Measurements from ENCODE around the gene NAP1L4. TPM values are rescaled to one million over a fixed set of nuclear protein-coding genes. Genes with fewer than 3 reads are reported as not detected.

The NAP1L4 gene
- total RNA-seq, 2 experiments from 2014 or later: 235 to 251 TPM

DNA sequence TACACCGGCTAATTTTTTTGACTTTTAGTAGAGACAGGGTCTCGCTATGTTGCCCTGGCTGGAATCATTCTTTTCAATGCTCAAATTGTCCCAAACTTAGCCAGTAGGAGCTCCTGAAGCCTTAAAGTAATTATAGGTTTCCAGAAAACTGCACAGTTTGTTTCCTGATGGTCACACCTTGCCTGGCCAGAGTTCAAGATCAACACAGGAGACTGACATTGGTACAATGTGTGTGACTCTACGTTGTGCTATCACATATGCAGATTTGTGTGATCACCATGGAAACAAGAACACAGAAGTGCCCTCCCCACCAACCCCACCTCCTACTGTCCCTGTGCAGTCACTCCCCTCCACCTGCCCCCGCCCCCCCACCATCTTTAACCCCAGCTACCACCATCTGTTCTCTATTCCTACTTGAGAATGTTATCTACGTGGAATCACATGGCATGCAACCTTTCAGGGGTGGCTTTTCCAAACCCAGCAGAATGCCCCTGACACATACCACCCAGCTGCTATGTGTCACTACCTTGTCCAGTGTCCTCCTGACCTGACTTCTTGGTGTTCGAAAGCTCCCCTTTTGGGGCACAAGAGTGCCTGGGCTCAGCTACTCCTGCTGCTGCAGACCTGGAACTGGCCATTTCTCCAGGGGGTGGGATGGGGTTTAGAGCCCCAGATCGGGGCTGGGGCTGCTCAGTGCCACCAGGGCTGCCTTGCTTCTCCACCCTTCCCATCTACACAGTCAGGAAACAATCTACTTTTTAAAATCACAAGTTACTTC is 6.1 kb upstream of the NAP1L4 start:
- POLR2A ChIA-PET: no interaction called here

DNA sequence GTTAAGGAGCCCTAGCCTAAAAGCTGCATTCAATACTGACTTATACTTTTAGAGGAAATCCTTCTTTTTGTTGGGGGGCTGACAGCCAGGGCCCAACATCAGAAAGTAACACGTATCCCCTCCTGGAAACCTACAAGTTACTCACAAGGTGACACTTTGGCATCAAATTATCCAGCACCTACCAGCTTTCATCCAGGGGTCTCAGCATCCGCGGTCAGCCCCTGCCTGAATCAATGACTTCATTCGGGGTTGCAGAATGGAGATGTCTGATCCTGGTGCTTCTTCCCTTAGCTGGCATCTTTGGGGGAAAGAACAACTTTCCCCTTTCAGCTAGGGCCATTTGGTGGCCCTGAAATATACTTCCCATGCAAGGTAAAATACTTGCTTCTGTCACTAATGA is 5.3 kb upstream of the NAP1L4 start:
- CTCF ChIA-PET: interaction anchor here (1.0 to 1.2 kb wide), 3 partner anchors 16 to 53 kb away, joined by 3 to 4 read pairs (median 4); no protein-coding TSS in a partner anchor
- POLR2A ChIA-PET: no interaction called here

More for the DNA sequence above, 6.1 kb upstream of the NAP1L4 start:
- CTCF ChIA-PET: interaction anchor here (1.2 kb wide), 1 partner anchor 15 kb away, joined by 4 read pairs; no protein-coding TSS in a partner anchor

DNA sequence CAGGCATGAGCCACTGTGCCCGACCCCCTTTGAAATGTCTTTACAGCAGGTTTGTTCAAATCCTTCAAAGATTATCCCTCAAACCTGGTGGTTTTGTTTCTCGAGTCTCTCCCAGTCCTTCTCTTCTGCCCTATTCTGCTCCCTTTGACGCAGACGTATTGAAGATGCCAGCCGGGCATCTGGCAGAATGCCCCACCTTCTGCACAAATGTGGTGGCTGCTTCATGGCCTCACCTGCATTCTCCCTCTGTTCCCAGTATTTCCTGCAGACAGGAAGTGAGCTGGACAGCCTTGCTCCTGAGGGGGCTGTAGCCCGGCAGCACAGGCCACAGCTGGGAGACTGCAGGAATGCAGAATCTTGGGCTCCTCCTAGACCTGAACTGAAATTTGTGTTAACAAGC is 4.8 kb upstream of the NAP1L4 start:
- ChIA-PET POLR2A (no interaction called here), CTCF (interaction anchor here (1.0 kb wide), 2 partner anchors 21 to 53 kb away, joined by 3 to 4 read pairs; no protein-coding TSS in a partner anchor)

DNA sequence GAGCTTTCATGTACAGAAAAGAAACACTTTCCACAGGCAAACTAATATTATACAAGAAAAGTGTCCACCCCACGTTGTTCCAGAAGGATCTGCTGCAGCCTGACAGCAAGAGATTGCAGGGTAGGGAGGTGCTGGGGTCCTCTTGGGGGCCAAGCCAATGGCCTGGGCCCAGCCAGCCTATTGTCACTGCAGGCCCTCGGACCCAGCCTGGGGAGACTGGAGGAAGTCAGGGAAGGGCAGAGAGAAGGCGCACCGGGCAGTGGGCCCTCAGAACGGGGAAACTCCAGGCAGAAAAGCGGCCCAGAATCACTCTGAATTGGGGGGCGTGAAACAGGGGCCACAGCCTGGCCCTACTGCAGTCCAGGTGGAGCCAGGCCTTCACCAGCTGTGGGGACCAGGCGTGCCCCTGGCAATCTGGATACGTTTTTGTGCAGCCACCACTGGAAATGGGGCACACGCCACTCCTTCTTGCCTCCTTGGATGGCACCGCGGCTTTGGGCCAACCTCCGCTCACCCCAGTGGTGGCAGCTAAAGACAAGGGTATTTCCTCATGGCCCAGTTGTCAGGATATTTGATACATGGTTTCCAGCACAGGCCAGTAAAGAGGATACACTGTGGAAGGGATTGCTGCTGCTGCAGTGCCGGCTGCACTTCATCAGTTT is 3.9 kb upstream of the NAP1L4 start:
- ChIA-PET POLR2A (no interaction called here), CTCF (no interaction called here)

DNA sequence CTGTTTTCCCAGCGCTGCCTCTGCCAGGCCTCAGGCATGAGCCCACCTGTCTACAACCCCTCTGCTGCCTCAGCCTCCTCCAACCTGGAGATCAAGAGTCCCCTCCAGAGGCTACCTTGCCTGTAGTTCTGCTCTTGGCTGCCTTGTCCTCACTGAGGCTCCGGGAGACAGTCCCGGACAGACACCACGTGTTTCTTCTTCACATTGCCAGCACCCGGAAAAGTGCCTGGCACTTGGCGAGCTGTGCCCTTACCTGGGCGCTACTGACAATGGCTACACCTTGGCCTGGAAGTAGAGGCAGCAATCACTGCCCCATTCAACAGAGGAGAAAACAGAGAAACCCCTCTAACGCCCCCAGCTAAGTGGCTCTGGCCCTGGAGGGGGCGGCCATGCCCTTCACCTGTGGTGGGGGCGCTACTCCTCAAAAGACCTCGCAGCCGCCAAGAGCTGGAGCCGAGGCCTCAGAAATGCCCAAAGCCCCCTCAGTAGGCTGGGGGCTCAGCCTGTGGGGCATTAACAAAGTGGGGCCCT is 3.0 kb upstream of the NAP1L4 start:
- ChIA-PET CTCF (interaction anchor here (0.6 kb wide), 1 partner anchor 21 kb away, joined by 3 read pairs; no protein-coding TSS in a partner anchor), POLR2A (no interaction called here)

DNA sequence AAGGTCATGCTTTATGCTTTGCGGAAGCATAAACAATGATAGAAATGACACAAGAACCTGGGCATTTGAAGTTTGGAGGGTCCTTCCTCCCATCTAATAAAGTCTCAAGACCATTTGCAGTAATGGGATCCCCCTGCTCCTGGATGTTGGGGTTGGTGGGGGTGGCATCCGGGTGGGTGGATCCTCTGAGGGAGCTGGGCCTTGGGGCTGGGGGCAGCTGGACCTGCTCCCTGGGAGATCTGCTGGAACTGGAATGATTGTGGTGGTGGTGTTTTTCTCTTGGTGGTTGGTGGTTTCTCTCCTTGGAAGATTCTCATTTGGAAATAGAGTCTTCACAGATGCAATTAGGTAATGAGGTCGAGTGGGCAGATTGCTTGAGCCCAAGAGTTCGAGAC is 2.2 kb upstream of the NAP1L4 start:
- POLR2A ChIA-PET: interaction anchor here (0.6 kb wide), 1 partner anchor 33 kb away, joined by 3 read pairs; no protein-coding TSS in a partner anchor
- CTCF ChIA-PET: no interaction called here

GRCh38 chr11:2992997-2993325 is 832 bp upstream of the NAP1L4 start:
- POLR2A ChIA-PET: no interaction called here
- CTCF ChIA-PET: no interaction called here

DNA sequence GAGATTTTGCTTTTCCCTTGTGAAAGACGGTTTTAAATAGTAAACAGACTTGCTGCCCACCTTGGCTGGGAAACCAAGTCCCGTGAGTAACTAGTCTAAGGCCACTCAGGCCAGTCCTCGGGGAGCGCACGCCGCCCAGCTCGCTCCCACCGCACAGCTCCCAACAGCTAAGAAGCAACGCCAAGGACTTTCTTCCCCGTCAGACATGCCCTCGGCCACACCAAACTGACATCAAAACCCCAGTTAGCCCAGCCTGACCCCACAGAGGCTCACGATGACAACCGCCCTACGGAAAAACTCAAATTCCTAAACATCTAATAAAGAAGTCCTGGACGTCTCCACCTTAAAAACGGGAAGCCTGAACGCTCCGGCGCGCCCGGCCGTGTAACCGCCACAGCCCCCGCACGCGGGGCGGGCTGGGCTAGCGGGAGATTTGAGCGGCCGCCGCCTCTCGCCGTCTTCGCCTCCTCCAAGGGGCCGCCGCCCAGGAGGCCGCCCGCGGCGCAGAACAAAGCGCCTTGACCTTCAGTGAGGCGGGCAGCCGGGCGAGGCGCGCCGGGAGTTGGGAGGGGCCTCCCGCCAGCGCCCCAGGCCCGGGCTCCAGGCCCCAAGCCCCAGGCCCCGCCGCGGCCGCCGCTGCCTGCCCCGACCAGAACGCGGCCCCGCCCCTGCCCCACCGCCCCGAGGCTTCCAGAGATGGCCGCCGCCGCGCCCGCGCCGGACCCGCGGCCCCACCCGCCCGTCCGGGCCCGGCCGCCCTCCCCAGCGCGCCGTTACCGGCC is 486 bp downstream of the NAP1L4 start:
- POLR2A ChIA-PET: interaction anchor here (0.6 to 1.6 kb wide), 7 partner anchors 11 to 66 kb away, joined by 3 to 4 read pairs (median 3); partner anchors contain the start of gene CARS1
- CTCF ChIA-PET: interaction anchor here (0.9 to 1.7 kb wide), 2 partner anchors 23 to 62 kb away, joined by 3 to 9 read pairs; no protein-coding TSS in a partner anchor

GRCh38 chr11:2990617-2991451 is 1.3 kb downstream of the NAP1L4 start:
- POLR2A ChIA-PET: interaction anchor here (0.6 to 3.0 kb wide), 6 partner anchors 10 to 66 kb away, joined by 3 to 15 read pairs (median 4); partner anchors contain the start of gene CARS1
- CTCF ChIA-PET: interaction anchor here (0.9 to 2.2 kb wide), 5 partner anchors 22 to 61 kb away, joined by 3 to 9 read pairs (median 4); partner anchors contain the start of gene PHLDA2

DNA sequence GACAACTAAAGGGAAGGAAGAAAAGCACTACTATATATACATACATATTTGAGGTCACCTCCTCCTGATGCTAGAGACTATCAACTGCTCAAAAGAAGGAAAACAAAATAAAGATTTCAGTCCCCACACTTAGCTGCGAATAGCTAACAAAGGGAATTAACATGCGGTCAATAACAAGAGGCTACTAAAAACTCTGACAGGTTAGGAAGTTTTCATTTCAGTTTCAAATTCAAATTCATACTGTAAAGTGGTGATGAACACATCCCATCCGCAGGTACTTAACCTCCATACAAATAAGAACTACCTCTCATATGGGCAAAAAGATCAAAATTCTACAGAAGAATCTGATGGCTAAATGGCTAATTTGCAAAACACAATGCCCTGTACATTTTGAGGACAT is 2.6 kb downstream of the NAP1L4 start:
- POLR2A ChIA-PET: interaction anchor here (0.6 to 3.0 kb wide), 6 partner anchors 16 to 68 kb away, joined by 3 to 15 read pairs (median 4); partner anchors contain the start of gene CARS1

GRCh38 chr11:2989006-2989405 is 3.1 kb downstream of the NAP1L4 start:
- ChIA-PET POLR2A (interaction anchor here (0.6 to 3.0 kb wide), 3 partner anchors 15 to 59 kb away, joined by 3 to 15 read pairs (median 3); no protein-coding TSS in a partner anchor), CTCF (interaction anchor here (1.3 to 2.2 kb wide), 3 partner anchors 13 to 59 kb away, joined by 4 to 9 read pairs (median 6); partner anchors contain the start of gene PHLDA2)

More for the DNA sequence above, 2.6 kb downstream of the NAP1L4 start:
- CTCF ChIA-PET: interaction anchor here (0.9 to 2.2 kb wide), 6 partner anchors 13 to 60 kb away, joined by 3 to 9 read pairs (median 4); partner anchors contain the start of gene PHLDA2

DNA sequence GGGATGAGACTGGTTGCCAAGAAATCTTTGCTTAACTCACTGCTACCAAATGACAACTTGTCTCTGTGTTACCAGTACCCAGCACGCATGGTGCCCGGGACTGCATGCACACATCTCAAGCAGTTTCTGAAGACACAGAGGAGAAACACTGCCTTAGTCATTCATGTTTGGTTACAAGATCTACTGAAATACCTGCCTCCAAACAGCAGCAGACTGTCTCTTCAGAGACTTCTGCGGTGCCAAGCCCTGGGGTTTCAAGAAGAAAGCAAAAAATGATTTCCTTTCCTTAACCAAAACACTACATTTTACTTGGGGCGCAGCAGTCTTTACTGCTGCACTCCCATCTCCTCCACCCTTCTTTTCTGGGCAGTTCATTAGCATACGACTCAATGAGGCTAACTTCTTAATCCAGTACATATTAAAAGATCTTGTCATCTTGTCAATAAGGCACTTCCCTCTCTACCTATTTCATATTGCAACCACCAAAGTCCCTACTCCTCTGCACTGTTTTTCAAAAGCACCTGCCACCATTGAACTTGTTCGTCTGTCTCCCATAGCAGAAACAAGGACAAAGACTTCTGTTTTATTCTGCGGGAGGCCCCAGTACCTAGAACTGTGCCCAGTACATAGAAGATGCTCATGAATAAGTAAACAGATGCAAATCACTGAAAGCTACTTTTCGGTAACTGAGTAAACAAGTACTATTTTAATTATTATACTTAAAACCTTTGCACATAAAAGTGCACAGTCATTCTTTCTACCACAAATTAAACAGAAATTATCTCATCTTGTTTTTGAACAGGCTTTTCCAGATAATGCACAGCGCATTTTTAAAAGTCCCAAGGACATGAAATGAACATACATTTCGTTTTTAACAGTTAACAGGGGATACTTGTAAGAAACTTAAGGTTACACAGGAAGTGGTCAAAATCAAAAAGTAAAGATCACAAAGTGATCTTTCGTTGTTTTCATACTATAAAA is 4.0 kb downstream of the NAP1L4 start:
- CTCF ChIA-PET: interaction anchor here (1.0 to 2.2 kb wide), 4 partner anchors 12 to 58 kb away, joined by 3 to 9 read pairs (median 5); partner anchors contain the start of gene PHLDA2
- POLR2A ChIA-PET: interaction anchor here (3.0 kb wide), 1 partner anchor 26 kb away, joined by 15 read pairs; no protein-coding TSS in a partner anchor

DNA sequence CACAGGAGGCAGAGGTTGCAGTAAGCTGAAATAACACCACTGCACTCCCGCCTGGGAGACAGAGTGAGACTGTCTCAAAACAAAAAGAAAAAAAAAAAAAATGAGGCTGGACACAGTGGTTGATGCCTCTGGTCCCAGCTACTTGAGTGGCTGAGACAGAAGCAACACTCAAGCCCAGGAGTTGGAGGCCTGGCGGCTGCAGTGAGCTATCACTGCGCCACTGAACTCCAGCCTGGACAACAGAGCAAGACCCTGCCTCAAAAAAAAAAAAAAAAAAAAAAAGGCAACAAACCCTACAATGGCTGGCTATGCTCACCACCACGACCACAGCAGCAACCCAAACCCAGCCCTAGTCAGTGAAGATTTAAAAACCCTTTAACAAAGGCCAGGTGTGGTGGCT is 8.2 kb downstream of the NAP1L4 start:
- CTCF ChIA-PET: no interaction called here
- POLR2A ChIA-PET: no interaction called here

- POLR2A ChIA-PET: no interaction called here
- CTCF ChIA-PET: interaction anchor here (1.2 kb wide), 1 partner anchor 20 kb away, joined by 3 read pairs; no protein-coding TSS in a partner anchor
Observed at GRCh38 chr11:2982214-2982613, 9.9 kb downstream of the NAP1L4 start.

- ChIA-PET POLR2A (interaction anchor here (1.1 kb wide), 1 partner anchor 10 kb away, joined by 4 read pairs; no protein-coding TSS in a partner anchor), CTCF (interaction anchor here (0.6 to 1.8 kb wide), 5 partner anchors 20 to 1349 kb away, joined by 3 to 4 read pairs (median 3); no protein-coding TSS in a partner anchor)
Observed at GRCh38 chr11:2981130-2981529, 11.0 kb downstream of the NAP1L4 start.

DNA sequence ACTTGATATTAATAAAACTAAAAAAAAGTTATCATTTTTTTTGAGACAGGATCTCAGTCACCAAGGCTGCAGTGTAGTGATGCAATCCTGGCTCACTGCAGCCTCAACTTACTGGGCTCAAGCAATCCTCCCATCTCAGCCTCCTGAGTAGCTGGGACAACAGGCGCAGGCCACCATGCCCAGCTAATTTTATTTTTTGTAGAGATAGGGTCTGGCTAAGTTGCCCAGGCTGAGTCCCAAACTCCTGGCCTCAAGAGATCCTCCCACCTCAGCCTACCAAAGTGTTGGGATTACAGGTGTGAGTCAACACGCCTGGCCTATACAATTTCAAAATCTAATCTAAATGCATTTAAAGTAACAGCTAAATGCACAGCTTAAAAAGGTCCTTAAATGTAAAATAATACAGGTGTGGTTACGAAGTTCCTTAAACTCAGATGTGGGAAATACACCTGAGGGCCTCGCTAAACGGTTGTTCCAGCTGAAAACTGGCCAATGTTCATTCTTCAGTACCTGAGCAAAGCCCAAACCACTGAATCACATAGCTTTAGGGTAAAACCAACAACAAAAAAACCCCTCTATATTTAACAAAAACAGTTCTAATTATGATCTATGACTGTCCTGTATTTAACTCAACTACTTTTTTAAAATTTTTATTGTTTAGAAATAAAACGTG is 11.8 kb downstream of the NAP1L4 start:
- ChIA-PET CTCF (interaction anchor here (1.0 to 1.8 kb wide), 3 partner anchors 21 to 35 kb away, joined by 3 to 4 read pairs (median 3); no protein-coding TSS in a partner anchor), POLR2A (interaction anchor here (1.1 kb wide), 1 partner anchor 10 kb away, joined by 4 read pairs; no protein-coding TSS in a partner anchor)
